HEK293 (cell line): ENCODE measurements around the gene PLCD3.

Source experiments
- ZNF138 ChIP-seq: fragments of 450-650 bp; formaldehyde crosslinking; IDR thresholded peaks from 2 replicates; pipeline ENCODE4 v1.5.1; 2016; ENCODE audit warnings: missing biosample characterization, missing genetic modification characterization, borderline replicate concordance
- ZNF48 ChIP-seq: fragments of 450-650 bp; formaldehyde crosslinking; IDR thresholded peaks from 2 replicates; pipeline ENCODE4 v1.5.1; 2016; ENCODE audit warnings: missing biosample characterization, missing genetic modification characterization
- ZNF501 ChIP-seq: fragments of 450-650 bp; formaldehyde crosslinking; IDR thresholded peaks from 2 replicates; pipeline ENCODE4 v1.5.1; 2016; ENCODE audit warnings: missing biosample characterization, missing genetic modification characterization
- TF ChIP-seq, protein P1 (sequence below): fragments of 450-650 bp; formaldehyde crosslinking; IDR thresholded peaks from 2 replicates; pipeline ENCODE4 v1.5.1; 2016; ENCODE audit warnings: missing biosample characterization, missing genetic modification characterization
- TF ChIP-seq, protein P2 (sequence below): fragments of 450-650 bp; formaldehyde crosslinking; IDR thresholded peaks from 2 replicates; pipeline ENCODE4 v1.5.1; 2016; ENCODE audit warnings: missing biosample characterization, missing genetic modification characterization
- TF ChIP-seq, protein P3 (sequence below): fragments of 450-650 bp; formaldehyde crosslinking; IDR thresholded peaks from 2 replicates; pipeline ENCODE4 v1.5.1; 2016; ENCODE audit warnings: missing biosample characterization, missing genetic modification characterization, low read depth

DNA sequence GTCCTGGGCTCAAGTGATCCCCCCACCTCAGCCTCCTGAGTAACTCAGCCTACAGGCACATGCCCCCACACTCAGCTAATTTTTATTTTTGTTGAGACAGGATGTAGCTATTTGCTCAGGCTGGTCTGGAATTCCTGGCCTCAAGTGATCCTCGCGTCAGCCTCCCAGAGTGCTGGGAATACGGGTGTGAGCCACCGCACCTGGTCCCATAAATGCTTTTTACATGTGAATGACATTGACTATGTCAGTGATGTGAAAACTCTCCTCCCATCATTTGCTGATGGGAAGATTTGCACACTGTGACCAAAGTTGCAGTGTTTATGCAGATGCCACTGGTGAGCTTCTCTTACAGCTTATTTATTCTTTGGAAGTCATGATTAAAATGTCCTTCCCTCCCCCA lies 15.0 kb downstream of the PLCD3 start:
- TF ChIP-seq ZNF501 (tag by site-specific recombination): no peak
- TF ChIP-seq, protein P1, sequence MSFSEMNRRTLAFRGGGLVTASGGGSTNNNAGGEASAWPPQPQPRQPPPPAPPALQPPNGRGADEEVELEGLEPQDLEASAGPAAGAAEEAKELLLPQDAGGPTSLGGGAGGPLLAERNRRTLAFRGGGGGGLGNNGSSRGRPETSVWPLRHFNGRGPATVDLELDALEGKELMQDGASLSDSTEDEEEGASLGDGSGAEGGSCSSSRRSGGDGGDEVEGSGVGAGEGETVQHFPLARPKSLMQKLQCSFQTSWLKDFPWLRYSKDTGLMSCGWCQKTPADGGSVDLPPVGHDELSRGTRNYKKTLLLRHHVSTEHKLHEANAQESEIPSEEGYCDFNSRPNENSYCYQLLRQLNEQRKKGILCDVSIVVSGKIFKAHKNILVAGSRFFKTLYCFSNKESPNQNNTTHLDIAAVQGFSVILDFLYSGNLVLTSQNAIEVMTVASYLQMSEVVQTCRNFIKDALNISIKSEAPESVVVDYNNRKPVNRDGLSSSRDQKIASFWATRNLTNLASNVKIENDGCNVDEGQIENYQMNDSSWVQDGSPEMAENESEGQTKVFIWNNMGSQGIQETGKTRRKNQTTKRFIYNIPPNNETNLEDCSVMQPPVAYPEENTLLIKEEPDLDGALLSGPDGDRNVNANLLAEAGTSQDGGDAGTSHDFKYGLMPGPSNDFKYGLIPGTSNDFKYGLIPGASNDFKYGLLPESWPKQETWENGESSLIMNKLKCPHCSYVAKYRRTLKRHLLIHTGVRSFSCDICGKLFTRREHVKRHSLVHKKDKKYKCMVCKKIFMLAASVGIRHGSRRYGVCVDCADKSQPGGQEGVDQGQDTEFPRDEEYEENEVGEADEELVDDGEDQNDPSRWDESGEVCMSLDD: no peak
- TF ChIP-seq, protein P2, sequence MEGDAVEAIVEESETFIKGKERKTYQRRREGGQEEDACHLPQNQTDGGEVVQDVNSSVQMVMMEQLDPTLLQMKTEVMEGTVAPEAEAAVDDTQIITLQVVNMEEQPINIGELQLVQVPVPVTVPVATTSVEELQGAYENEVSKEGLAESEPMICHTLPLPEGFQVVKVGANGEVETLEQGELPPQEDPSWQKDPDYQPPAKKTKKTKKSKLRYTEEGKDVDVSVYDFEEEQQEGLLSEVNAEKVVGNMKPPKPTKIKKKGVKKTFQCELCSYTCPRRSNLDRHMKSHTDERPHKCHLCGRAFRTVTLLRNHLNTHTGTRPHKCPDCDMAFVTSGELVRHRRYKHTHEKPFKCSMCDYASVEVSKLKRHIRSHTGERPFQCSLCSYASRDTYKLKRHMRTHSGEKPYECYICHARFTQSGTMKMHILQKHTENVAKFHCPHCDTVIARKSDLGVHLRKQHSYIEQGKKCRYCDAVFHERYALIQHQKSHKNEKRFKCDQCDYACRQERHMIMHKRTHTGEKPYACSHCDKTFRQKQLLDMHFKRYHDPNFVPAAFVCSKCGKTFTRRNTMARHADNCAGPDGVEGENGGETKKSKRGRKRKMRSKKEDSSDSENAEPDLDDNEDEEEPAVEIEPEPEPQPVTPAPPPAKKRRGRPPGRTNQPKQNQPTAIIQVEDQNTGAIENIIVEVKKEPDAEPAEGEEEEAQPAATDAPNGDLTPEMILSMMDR (tag by site-specific recombination): no peak
- TF ChIP-seq, protein P3, sequence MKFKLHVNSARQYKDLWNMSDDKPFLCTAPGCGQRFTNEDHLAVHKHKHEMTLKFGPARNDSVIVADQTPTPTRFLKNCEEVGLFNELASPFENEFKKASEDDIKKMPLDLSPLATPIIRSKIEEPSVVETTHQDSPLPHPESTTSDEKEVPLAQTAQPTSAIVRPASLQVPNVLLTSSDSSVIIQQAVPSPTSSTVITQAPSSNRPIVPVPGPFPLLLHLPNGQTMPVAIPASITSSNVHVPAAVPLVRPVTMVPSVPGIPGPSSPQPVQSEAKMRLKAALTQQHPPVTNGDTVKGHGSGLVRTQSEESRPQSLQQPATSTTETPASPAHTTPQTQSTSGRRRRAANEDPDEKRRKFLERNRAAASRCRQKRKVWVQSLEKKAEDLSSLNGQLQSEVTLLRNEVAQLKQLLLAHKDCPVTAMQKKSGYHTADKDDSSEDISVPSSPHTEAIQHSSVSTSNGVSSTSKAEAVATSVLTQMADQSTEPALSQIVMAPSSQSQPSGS: no peak
- no peak for TF ChIP-seq ZNF48
- TF ChIP-seq ZNF138 (tag by site-specific recombination): no peak
